Measurements from ENCODE around the gene AKAP7. TPM values are rescaled to one million over a fixed set of nuclear protein-coding genes. Genes with fewer than 3 reads are reported as not detected.

AKAP7 gene
- polyA plus RNA-seq, 3 donors = 2.4 to 4.9 (median 3.4) TPM

DNA sequence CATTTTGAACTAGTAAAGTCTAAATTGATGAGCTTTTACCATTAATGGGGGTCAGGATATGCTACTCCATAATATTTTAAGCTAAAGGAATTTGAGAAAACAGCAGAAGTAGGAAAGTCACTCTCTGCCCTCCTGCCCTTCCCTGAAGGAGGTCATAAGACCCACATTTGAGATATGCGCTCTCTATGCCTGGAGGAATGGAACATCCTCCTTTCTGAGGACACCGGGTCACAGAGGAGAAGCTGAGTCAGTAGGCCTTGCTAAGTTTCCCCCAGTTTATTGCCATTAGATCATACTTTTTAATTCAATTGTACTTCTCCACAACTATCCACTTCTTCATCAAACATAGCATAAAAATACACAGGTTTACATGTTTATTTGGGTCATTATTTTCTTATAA is 40.3 kb downstream of the AKAP7 start:
- no peak overlapping the region for H3K9ac ChIP-seq (ENCODE audit: insufficient read depth, low read length, poor library complexity, severe bottlenecking)
- H3K9me3 Mint-ChIP-seq = no peaks in the 10 kb centered on the region
- intact Hi-C loops (cut with micrococcal nuclease) = no loop called here

DNA sequence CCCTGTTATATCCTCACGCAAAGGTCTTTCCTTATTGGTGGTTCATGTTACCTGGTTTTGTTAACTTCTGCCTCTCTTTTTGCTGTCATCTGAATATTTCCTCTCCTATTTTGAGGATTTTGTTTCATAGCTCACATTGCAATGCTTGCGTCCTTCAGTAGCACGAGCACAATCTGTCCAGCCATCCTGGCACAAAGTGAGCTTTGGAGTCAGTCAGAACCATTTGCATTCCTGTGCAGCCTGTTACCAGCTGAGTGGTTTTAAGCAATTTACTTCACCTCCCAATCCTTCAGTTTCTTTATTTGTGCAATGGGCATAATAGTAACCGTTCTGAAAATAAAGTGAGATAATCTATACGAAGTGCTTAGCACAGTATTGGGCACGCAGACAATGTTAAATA is 42.7 kb downstream of the AKAP7 start:
- Mint-ChIP-seq H3K27ac (no peak overlapping the region), H3K27me3 (ENCODE audit: low read depth in 3 of 3) (no peaks in the 10 kb centered on the region), H3K9me3 (no peaks in the 10 kb centered on the region), H3K4me1 (peaks cover 2% of the 10 kb centered on the region), H3K36me3 (peaks cover 18 to 37% of the 10 kb centered on the region in 2 donors), H3K4me3 (no peak overlapping the region)
- Histone ChIP-seq H2AFZ (ENCODE audit: insufficient read depth, low read depth, low read length, poor library complexity, severe bottlenecking) (no peak overlapping the region), H3K27me3 (ENCODE audit: control insufficient read depth in 2 of 2, insufficient read depth in 2 of 2, low read length in 2 of 2) (no peaks in the 10 kb centered on the region), H3K27ac (ENCODE audit: low read depth in 1 of 2, low read length in 2 of 2) (no peak overlapping the region), H3K9me3 (replicated peaks in 1 of 2; ENCODE audit: control insufficient read depth in 1 of 2, insufficient read depth in 1 of 2, low read length in 2 of 2) (no peaks in the 10 kb centered on the region), H3K4me1 (ENCODE audit: control insufficient read depth in 1 of 2, insufficient read depth in 2 of 2, low read length in 2 of 2) (no peaks in the 10 kb centered on the region), H3K4me3 (replicated peaks in 1 of 3; ENCODE audit: low read depth in 2 of 3, low read length in 3 of 3) (no peak overlapping the region), H3K4me2 (replicated peaks; ENCODE audit: extremely low read depth, low read length, poor library complexity, severe bottlenecking) (no peak overlapping the region), H3K36me3 (replicated peaks in 1 of 2; ENCODE audit: control insufficient read depth in 1 of 2, insufficient read depth in 2 of 2, low read length in 2 of 2) (peaks cover 0 to 9% of the 10 kb centered on the region in 2 donors), H3K79me2 (ENCODE audit: insufficient read depth, low read length) (no peaks in the 10 kb centered on the region), H4K20me1 (ENCODE audit: insufficient read depth, low read length) (no peaks in the 10 kb centered on the region), H3K9ac (ENCODE audit: insufficient read depth, low read length, poor library complexity, severe bottlenecking) (no peak overlapping the region)
- intact Hi-C loops (cut with micrococcal nuclease) = no loop called here
- 92% methylated on average over 2 of the region's 6 CpGs for WGBS (ENCODE audit: insufficient coverage)
- TF ChIP-seq, protein P1, sequence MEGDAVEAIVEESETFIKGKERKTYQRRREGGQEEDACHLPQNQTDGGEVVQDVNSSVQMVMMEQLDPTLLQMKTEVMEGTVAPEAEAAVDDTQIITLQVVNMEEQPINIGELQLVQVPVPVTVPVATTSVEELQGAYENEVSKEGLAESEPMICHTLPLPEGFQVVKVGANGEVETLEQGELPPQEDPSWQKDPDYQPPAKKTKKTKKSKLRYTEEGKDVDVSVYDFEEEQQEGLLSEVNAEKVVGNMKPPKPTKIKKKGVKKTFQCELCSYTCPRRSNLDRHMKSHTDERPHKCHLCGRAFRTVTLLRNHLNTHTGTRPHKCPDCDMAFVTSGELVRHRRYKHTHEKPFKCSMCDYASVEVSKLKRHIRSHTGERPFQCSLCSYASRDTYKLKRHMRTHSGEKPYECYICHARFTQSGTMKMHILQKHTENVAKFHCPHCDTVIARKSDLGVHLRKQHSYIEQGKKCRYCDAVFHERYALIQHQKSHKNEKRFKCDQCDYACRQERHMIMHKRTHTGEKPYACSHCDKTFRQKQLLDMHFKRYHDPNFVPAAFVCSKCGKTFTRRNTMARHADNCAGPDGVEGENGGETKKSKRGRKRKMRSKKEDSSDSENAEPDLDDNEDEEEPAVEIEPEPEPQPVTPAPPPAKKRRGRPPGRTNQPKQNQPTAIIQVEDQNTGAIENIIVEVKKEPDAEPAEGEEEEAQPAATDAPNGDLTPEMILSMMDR (IDR thresholded peaks at IDR 0.05) = no peak
- DNase-seq = no peak

More for the DNA sequence above, 40.3 kb downstream of the AKAP7 start:
- Mint-ChIP-seq H3K36me3 (peaks cover 25 to 42% of the 10 kb centered on the region in 2 donors), H3K4me1 (no peaks in the 10 kb centered on the region), H3K27me3 (ENCODE audit: low read depth in 3 of 3) (no peaks in the 10 kb centered on the region), H3K27ac (peak overlapping the region in 1 of 7 donors; percentile 16), H3K4me3 (no peak overlapping the region)
- Histone ChIP-seq H3K9me3 (replicated peaks in 1 of 2; ENCODE audit: control insufficient read depth in 1 of 2, insufficient read depth in 1 of 2, low read length in 2 of 2) (no peaks in the 10 kb centered on the region), H3K4me1 (ENCODE audit: control insufficient read depth in 1 of 2, insufficient read depth in 2 of 2, low read length in 2 of 2) (no peaks in the 10 kb centered on the region), H3K27me3 (ENCODE audit: control insufficient read depth in 2 of 2, insufficient read depth in 2 of 2, low read length in 2 of 2) (no peaks in the 10 kb centered on the region), H3K27ac (ENCODE audit: low read depth in 1 of 2, low read length in 2 of 2) (no peak overlapping the region), H3K79me2 (ENCODE audit: insufficient read depth, low read length) (no peaks in the 10 kb centered on the region), H3K36me3 (replicated peaks in 1 of 2; ENCODE audit: control insufficient read depth in 1 of 2, insufficient read depth in 2 of 2, low read length in 2 of 2) (peaks cover 0 to 9% of the 10 kb centered on the region in 2 donors), H3K4me2 (replicated peaks; ENCODE audit: extremely low read depth, low read length, poor library complexity, severe bottlenecking) (no peak overlapping the region), H4K20me1 (ENCODE audit: insufficient read depth, low read length) (no peaks in the 10 kb centered on the region), H2AFZ (ENCODE audit: insufficient read depth, low read depth, low read length, poor library complexity, severe bottlenecking) (no peak overlapping the region), H3K4me3 (replicated peaks in 1 of 3; ENCODE audit: low read depth in 2 of 3, low read length in 3 of 3) (no peak overlapping the region)
- 88% methylated on average over 1 of the region's 2 CpGs for WGBS (ENCODE audit: insufficient coverage)
- TF ChIP-seq, protein P1 (IDR thresholded peaks at IDR 0.05) = no peak
- no peak for DNase-seq

Measured in CD14-positive monocyte (primary cell).